Psoas muscle (tissue), 8 donors: ENCODE data around the gene SYNPO2. TPM values are rescaled to one million over a fixed set of nuclear protein-coding genes. Genes with fewer than 3 reads are reported as not detected.

Experiments
- ATAC-seq, 4 donors: fragments of 200-7000 bp; cut with Tn5 transposase; one replicate each; pipeline ENCODE4 v1.9.1; 2020; ENCODE audit warnings: moderate library complexity in 3 of 4, mild to moderate bottlenecking in 2 of 4
- DNase-seq, 2 donors: peaks; one replicate each; pipeline ENCODE4 v3.0.0-alpha.2; 2020
- H3K27ac ChIP-seq: fragments of 200-600 bp; one replicate; pipeline ENCODE4 v1.8.0; 2022
- H3K27me3 ChIP-seq, 3 donors: fragments of 200-600 bp in 1 of 3; one replicate each; pipeline versions ENCODE4 v1.6.1 to v1.8.0; 2013 to 2022; ENCODE audit warnings: low read length in 2 of 3, mild to moderate bottlenecking in 2 of 3, moderate library complexity in 1 of 3; ENCODE audit not compliant: insufficient read depth in 3 of 3
- H3K36me3 ChIP-seq, 2 donors: fragments of 200-600 bp in 1 of 2; one replicate each; pipeline versions ENCODE4 v1.6.1 to v1.8.0; 2013 to 2022; ENCODE audit warnings: low read depth in 1 of 2, mild to moderate bottlenecking in 1 of 2, moderate library complexity in 1 of 2; ENCODE audit not compliant: insufficient read depth in 1 of 2
- H3K4me1 ChIP-seq: fragments of 200-600 bp; one replicate; pipeline ENCODE4 v1.8.0; 2022
- H3K4me3 ChIP-seq: fragments of 200-600 bp; one replicate; pipeline ENCODE4 v1.8.0; 2022; ENCODE audit warnings: mild to moderate bottlenecking
- H3K9me3 ChIP-seq: fragments of 200-600 bp; one replicate; pipeline ENCODE4 v1.8.0; 2022
- CTCF ChIP-seq: fragments of 200-600 bp; IDR thresholded peaks from one replicate; pipeline ENCODE4 v1.8.0; 2022; ENCODE audit warnings: antibody characterized with exemption
- WGBS, 3 donors: extraction: QIAGEN DNeasy Blood & Tissue Kit; methylation state at CpG; one replicate each; pipeline versions ENCODE4 v1.1.6 to v1.1.7; 2013; 5-methylcytosine and 5-hydroxymethylcytosine counted together
- intact Hi-C, 2 donors: fragments of 100-400 bp; cut with DNase I; formaldehyde crosslinking; loops; one replicate each; pipeline versions ENCODE4 v1.11.0 to v1.14.2; 2022
- polyA plus RNA-seq, 3 donors: library from polyadenylated mRNA; stranded (reverse); fragments of 200-250 nt; gene quantifications; one replicate each; pipeline ENCODE4 v1.2.3, GENCODE V29; 2013
- total RNA-seq, 4 donors: library from RNA; stranded (reverse); fragmentation: NEBNext Ultra II Directional in 2 of 4; extraction: Animal tissue kit (Norgen Biotek cat#: 25700) in 2 of 4; gene quantifications; one replicate each; pipeline versions ENCODE4 v1.2.1 to v1.2.4, GENCODE V29; 2021 to 2023
- donor health status: healthy with polysubstance abuse.
- donor health status: DM: no; HTN: no; CAD: no; lungs with moderate emphysema.
- donor health status: Bipolar disorder and iron deficiency.
- donor health status: healthy.
- donor health status: DM: yes; HTN: yes; CAD: no.
- donor health status: DM: no; HTN: no; CAD: no.
- donor health status: DM: no; HTN: no; CAD: no.
- donor health status: DM: yes; HTN: yes; CAD: no.

The SYNPO2 gene
- total and polyA plus RNA-seq, 7 donors, result 35.7 to 2,858 (median 1,548) TPM

DNA sequence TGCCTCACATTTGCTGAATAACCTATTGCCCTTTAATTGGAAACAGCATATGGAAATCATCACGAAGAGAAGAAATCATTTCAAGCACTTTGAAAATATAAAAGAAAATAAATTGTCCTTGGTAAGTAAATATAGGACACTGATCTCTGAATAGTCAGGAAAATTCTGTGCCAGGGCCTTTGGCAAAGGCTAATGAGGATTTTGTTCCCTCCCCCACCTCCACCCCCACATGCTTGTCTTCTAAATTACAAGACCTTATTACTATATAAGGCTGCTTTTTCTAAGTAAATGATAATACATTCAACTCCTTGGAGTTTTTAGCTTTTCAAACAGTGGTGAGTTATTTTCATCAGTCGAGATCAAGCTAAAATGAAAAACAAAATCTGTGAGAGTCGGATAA, 15.8 kb downstream of the SYNPO2 start:
- H3K27me3 ChIP-seq, result no peaks in the 10 kb centered on the region
- peaks cover 32% of the 10 kb centered on the region for H3K4me1 ChIP-seq
- no peaks in the 10 kb centered on the region for H3K36me3 ChIP-seq
- H3K4me3 ChIP-seq, result peak overlapping the region; percentile 32
- intact Hi-C loops, result no loop called here
- no peaks in the 10 kb centered on the region for H3K9me3 ChIP-seq
- no peak for DNase-seq
- peak in 2 of 4 donors; percentile 35 to 42 for ATAC-seq
- no peak for TF ChIP-seq CTCF
- peak overlapping the region; percentile 72 for H3K27ac ChIP-seq
- 51 to 54% (median 53%) methylated on average over 3 of the region's 3 CpGs for WGBS, 3 donors

GRCh38 chr4:118904935-118905334, 16.3 kb downstream of the SYNPO2 start:
- H3K4me1 ChIP-seq, result peaks cover 32% of the 10 kb centered on the region
- no peak for TF ChIP-seq CTCF
- no peaks in the 10 kb centered on the region for H3K36me3 ChIP-seq
- H3K9me3 ChIP-seq, result no peaks in the 10 kb centered on the region
- peak overlapping the region; percentile 32 for H3K4me3 ChIP-seq
- WGBS, 3 donors, result 43 to 72% (median 65%) methylated on average over 2 of the region's 2 CpGs
- DNase-seq (no peak), ATAC-seq (peak; percentile 70 to 82 (median 74))
- intact Hi-C loops, result loop anchor here in 1 of 2 donors (5.0 kb wide), 1 partner anchor 42 kb away; no protein-coding TSS in a partner anchor
- H3K27me3 ChIP-seq, result no peaks in the 10 kb centered on the region
- H3K27ac ChIP-seq, result peak overlapping the region; percentile 72

DNA sequence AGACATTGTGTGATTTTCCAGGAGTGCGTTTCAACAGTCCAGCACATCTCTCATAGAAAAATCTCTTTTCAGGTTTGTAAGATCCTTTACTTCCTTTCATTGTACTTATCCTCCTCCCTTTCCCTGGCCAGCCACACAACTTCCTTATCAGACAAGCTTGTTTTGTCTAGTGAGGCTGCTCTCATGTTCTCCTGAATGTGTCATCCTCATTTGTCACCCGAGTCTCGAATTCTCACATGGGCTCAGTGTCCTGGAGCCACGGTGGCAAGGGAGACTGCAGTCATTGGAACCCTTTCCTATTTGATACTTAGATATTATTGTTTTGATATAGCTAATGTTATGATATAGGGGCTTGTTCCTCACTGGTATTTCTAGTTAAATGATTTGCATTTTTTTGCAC, 16.9 kb downstream of the SYNPO2 start:
- Histone ChIP-seq H3K9me3 (no peaks in the 10 kb centered on the region), H3K4me3 (no peak overlapping the region), H3K27me3 (no peaks in the 10 kb centered on the region), H3K27ac (peak overlapping the region; percentile 72), H3K4me1 (peaks cover 32% of the 10 kb centered on the region), H3K36me3 (no peaks in the 10 kb centered on the region)
- DNase-seq (peak in 1 of 2 donors; percentile 53), ATAC-seq (peak; percentile 74 to 90 (median 86))
- intact Hi-C loops, result loop anchor here in 1 of 2 donors (5.0 kb wide), 1 partner anchor 42 kb away; no protein-coding TSS in a partner anchor
- WGBS, 3 donors, result 18 to 33% (median 23%) methylated on average over 4 of the region's 4 CpGs
- TF ChIP-seq CTCF, result no peak

GRCh38 chr4:118909173-118909956, 20.7 kb downstream of the SYNPO2 start:
- Histone ChIP-seq H3K4me1 (peaks cover 18% of the 10 kb centered on the region), H3K4me3 (no peak overlapping the region), H3K9me3 (no peaks in the 10 kb centered on the region), H3K36me3 (no peaks in the 10 kb centered on the region), H3K27me3 (no peaks in the 10 kb centered on the region), H3K27ac (peak overlapping the region; percentile 19)
- ATAC-seq (no peak), DNase-seq (no peak)
- no peak for TF ChIP-seq CTCF
- intact Hi-C loops, result loop anchor here in 1 of 2 donors (1.0 to 5.0 kb wide), 2 partner anchors 38 to 41 kb away; no protein-coding TSS in a partner anchor
- 59 to 73% (median 68%) methylated on average over 8 of the region's 8 CpGs for WGBS, 3 donors
